Activated CD4-positive, alpha-beta T cell treated with anti-CD3 and anti-CD28 coated beads for 48 hours (primary cell): ENCODE results near the gene ZBTB16.

Source experiments
- DNase-seq: peaks from one replicate; pipeline ENCODE4 v3.0.0-alpha.2; 2020

ZBTB16 gene

GRCh38 chr11:114171257-114172054 is 111.9 kb downstream of the ZBTB16 start:
- no peak for DNase-seq

GRCh38 chr11:114172055-114172861 is 112.7 kb downstream of the ZBTB16 start:
- no peak for DNase-seq

- DNase-seq: no peak
Observed at GRCh38 chr11:114172871-114173444, 113.4 kb downstream of the ZBTB16 start.

- DNase-seq: no peak
Observed at GRCh38 chr11:114173843-114174242, 114.3 kb downstream of the ZBTB16 start.

GRCh38 chr11:114174712-114175495 is 115.4 kb downstream of the ZBTB16 start:
- DNase-seq: no peak

- DNase-seq: no peak
Observed at GRCh38 chr11:114175706-114176105, 116.2 kb downstream of the ZBTB16 start.

GRCh38 chr11:114176321-114176720 is 116.8 kb downstream of the ZBTB16 start:
- no peak for DNase-seq

GRCh38 chr11:114178656-114179055 is 119.1 kb downstream of the ZBTB16 start:
- no peak for DNase-seq

- no peak for DNase-seq
Observed at GRCh38 chr11:114179234-114179941, 119.9 kb downstream of the ZBTB16 start.

- no peak for DNase-seq
Observed at GRCh38 chr11:114180301-114181055, 121.0 kb downstream of the ZBTB16 start.

GRCh38 chr11:114181195-114181594 is 121.7 kb downstream of the ZBTB16 start:
- no peak for DNase-seq

GRCh38 chr11:114181752-114182151 is 122.2 kb downstream of the ZBTB16 start:
- DNase-seq: no peak

GRCh38 chr11:114182471-114183043 is 123.0 kb downstream of the ZBTB16 start:
- DNase-seq: no peak

- DNase-seq: peak; percentile 65
Observed at GRCh38 chr11:114183044-114183511, 123.6 kb downstream of the ZBTB16 start.

- DNase-seq: no peak
Observed at GRCh38 chr11:114185436-114185835, 125.9 kb downstream of the ZBTB16 start.

- no peak for DNase-seq
Observed at GRCh38 chr11:114187173-114187572, 127.7 kb downstream of the ZBTB16 start.

GRCh38 chr11:114188851-114189570 is 129.5 kb downstream of the ZBTB16 start:
- DNase-seq: no peak

- no peak for DNase-seq
Observed at GRCh38 chr11:114190630-114191029, 131.1 kb downstream of the ZBTB16 start.

GRCh38 chr11:114191893-114192292 is 132.4 kb downstream of the ZBTB16 start:
- no peak for DNase-seq

- DNase-seq: no peak
Observed at GRCh38 chr11:114192841-114193389, 133.4 kb downstream of the ZBTB16 start.
